Fibroblast of lung (primary cell): Measurements from ENCODE around the gene CREBRF. TPM values are rescaled to one million over a fixed set of nuclear protein-coding genes. Genes with fewer than 3 reads are reported as not detected.

ENCODE experiments used
- DNase-seq, 2 donors: peaks; one replicate each; pipeline versions ENCODE4 v3.0.0 to v3.0.0-alpha.2; 2010; ENCODE audit warnings: low read depth in 2 of 2
- H2AFZ ChIP-seq: 2 replicates; pipeline ENCODE4 v1.5.1; 2012; ENCODE audit warnings: low read length, control low read depth, inconsistent platforms
- H3K27ac ChIP-seq: 2 replicates; pipeline ENCODE4 v1.5.1; 2011; ENCODE audit warnings: low read length, control low read depth; ENCODE audit not compliant: insufficient read depth
- H3K27me3 ChIP-seq: 2 replicates; pipeline ENCODE4 v1.5.1; 2011; ENCODE audit warnings: mild to moderate bottlenecking, low read length; ENCODE audit not compliant: control insufficient read depth, insufficient read depth
- H3K36me3 ChIP-seq: 2 replicates; pipeline ENCODE4 v1.5.1; 2011; ENCODE audit warnings: low read length; ENCODE audit not compliant: control insufficient read depth, insufficient read depth
- H3K4me1 ChIP-seq: 2 replicates; pipeline ENCODE4 v1.5.1; 2011; ENCODE audit warnings: low read length; ENCODE audit not compliant: control insufficient read depth, insufficient read depth; ENCODE audit errors: extremely low read depth
- H3K4me2 ChIP-seq: 2 replicates; pipeline ENCODE4 v1.5.1; 2011; ENCODE audit warnings: low read length, control low read depth; ENCODE audit not compliant: insufficient read depth; ENCODE audit errors: extremely low read depth
- H3K4me3 ChIP-seq, 4 experiments: fragments of 200-600 bp in 1 of 4; sonication (generic) in 1 of 4; replicated peaks in 1 of 4; 2 replicates each; pipeline ENCODE4 v1.5.1; 2011 to 2016; ENCODE audit warnings: low read length in 4 of 4, low read depth in 3 of 4, mild to moderate bottlenecking in 3 of 4, control low read depth in 2 of 4, inconsistent platforms in 1 of 4, mixed read lengths in 1 of 4; ENCODE audit not compliant: insufficient read depth in 1 of 4; ENCODE audit errors: control extremely low read depth in 1 of 4
- H3K79me2 ChIP-seq: 2 replicates; pipeline ENCODE4 v1.5.1; 2012; ENCODE audit warnings: mild to moderate bottlenecking, low read length, inconsistent platforms; ENCODE audit not compliant: control insufficient read depth, insufficient read depth
- H3K9ac ChIP-seq: 2 replicates; pipeline ENCODE4 v1.5.1; 2011; ENCODE audit warnings: mild to moderate bottlenecking, low read length, control low read depth; ENCODE audit not compliant: insufficient read depth
- H3K9me3 ChIP-seq: 2 replicates; pipeline ENCODE4 v1.5.1; 2012; ENCODE audit warnings: low read depth, low read length; ENCODE audit not compliant: control insufficient read depth, insufficient read depth
- H4K20me1 ChIP-seq: 2 replicates; pipeline ENCODE4 v1.5.1; 2011; ENCODE audit warnings: low read length; ENCODE audit not compliant: control insufficient read depth, insufficient read depth; ENCODE audit errors: extremely low read depth
- EZH2 ChIP-seq: IDR thresholded peaks from 2 replicates; pipeline ENCODE4 v1.5.1; 2012; ENCODE audit warnings: low read length, control low read depth, mild to moderate bottlenecking; ENCODE audit errors: missing control alignments
- polyA plus RNA-seq, 2 donors: library from polyadenylated mRNA; depleted of rRNA in 1 of 2; stranded (reverse) in 1 of 2; unstranded in 1 of 2; fragments of >200 nt; gene quantifications; 2 replicates each; pipeline ENCODE4 v1.2.1, GENCODE V29; 2011 to 2012; ENCODE audit warnings: missing spikeins in 1 of 2
- total RNA-seq: library from RNA; depleted of rRNA; stranded (reverse); fragments of >200 nt; gene quantifications from 2 replicates; pipeline ENCODE4 v1.2.1, GENCODE V29; 2014
- TF ChIP-seq, protein P1 (sequence below), 2 donors: IDR thresholded peaks in 1 of 2; conservative IDR thresholded peaks in 1 of 2; 1 replicate in 1 of 2; 2 replicates in 1 of 2; pipeline ENCODE4 v1.5.1; 2011 to 2012; ENCODE audit warnings: low read length in 2 of 2, control low read depth in 1 of 2, inconsistent platforms in 1 of 2, low read depth in 1 of 2, mild to moderate bottlenecking in 1 of 2

CREBRF gene
- total and polyA plus RNA-seq, 2 donors (not counting 1 experiment from before 2014, with no cell fraction given), result 14.4 to 38.8 TPM

DNA sequence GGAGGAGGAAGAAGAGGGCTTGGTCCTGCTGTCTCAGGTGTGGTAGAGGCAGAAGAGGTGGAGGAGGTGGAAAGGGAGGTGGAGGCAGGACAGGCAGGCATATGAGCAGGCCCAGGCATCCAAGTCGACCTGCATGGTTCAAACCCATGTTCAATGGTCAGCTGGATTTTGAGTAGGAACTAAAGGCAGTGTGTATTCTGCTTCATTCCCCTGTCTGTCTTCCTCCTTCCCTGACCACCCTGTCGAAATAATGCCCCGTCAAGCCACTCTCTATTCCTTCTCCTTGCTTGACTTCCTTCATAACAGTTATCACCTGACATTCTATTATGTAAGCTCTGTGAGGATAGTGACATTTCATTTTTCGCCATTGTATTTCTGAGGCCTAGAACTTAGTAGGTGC, 37.8 kb upstream of the CREBRF start:
- Histone ChIP-seq H3K27me3 (no peaks in the 10 kb centered on the region), H3K27ac (no peak overlapping the region), H3K36me3 (no peaks in the 10 kb centered on the region), H3K79me2 (peaks cover 35% of the 10 kb centered on the region), H2AFZ (no peak overlapping the region), H3K4me1 (peaks cover 12% of the 10 kb centered on the region), H3K4me2 (no peak overlapping the region), H3K9ac (no peak overlapping the region), H3K9me3 (no peaks in the 10 kb centered on the region), H4K20me1 (no peaks in the 10 kb centered on the region), H3K4me3 (no peak overlapping the region)
- no peak for DNase-seq
- TF ChIP-seq, protein P1, sequence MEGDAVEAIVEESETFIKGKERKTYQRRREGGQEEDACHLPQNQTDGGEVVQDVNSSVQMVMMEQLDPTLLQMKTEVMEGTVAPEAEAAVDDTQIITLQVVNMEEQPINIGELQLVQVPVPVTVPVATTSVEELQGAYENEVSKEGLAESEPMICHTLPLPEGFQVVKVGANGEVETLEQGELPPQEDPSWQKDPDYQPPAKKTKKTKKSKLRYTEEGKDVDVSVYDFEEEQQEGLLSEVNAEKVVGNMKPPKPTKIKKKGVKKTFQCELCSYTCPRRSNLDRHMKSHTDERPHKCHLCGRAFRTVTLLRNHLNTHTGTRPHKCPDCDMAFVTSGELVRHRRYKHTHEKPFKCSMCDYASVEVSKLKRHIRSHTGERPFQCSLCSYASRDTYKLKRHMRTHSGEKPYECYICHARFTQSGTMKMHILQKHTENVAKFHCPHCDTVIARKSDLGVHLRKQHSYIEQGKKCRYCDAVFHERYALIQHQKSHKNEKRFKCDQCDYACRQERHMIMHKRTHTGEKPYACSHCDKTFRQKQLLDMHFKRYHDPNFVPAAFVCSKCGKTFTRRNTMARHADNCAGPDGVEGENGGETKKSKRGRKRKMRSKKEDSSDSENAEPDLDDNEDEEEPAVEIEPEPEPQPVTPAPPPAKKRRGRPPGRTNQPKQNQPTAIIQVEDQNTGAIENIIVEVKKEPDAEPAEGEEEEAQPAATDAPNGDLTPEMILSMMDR (conservative IDR thresholded peaks at IDR 0.05 in 1 of 2, IDR thresholded peaks at IDR 0.05 in 1 of 2; ENCODE audit: low read depth in 1 of 2, low read length in 2 of 2), result no peak
- no peak for TF ChIP-seq EZH2

DNA sequence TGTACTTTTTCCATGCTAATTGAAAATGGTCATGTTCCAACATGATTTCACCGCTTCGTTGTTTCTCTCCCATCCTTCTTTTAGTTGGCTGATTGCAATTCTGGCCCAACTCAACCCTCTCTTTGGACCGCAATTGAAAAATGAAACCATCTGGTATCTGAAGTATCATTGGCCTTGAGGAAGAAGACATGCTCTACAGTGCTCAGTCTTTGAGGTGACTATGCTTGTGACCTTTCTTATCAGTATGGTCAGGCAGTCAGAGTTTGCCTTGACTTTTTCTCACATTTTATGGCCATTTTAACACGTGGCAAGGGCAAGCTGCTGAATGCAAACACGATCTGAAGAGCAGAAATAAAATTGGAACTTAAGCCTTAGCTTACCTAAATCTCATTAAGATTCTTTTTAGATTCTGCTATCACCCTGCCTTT, 36.0 kb upstream of the CREBRF start:
- H3K4me1 ChIP-seq, result peaks cover 12% of the 10 kb centered on the region
- no peak overlapping the region for H2AFZ ChIP-seq
- DNase-seq, result peak in 1 of 2 donors; percentile 18
- no peak overlapping the region for H3K9ac ChIP-seq
- H4K20me1 ChIP-seq, result no peaks in the 10 kb centered on the region
- no peak overlapping the region for H3K4me3 ChIP-seq
- H3K36me3 ChIP-seq, result no peaks in the 10 kb centered on the region
- H3K27me3 ChIP-seq, result no peaks in the 10 kb centered on the region
- TF ChIP-seq, protein P1 (conservative IDR thresholded peaks at IDR 0.05 in 1 of 2, IDR thresholded peaks at IDR 0.05 in 1 of 2; ENCODE audit: low read depth in 1 of 2, low read length in 2 of 2), result no peak
- TF ChIP-seq EZH2, result no peak
- H3K79me2 ChIP-seq, result peaks cover 28% of the 10 kb centered on the region
- peak overlapping the region; percentile 73 for H3K4me2 ChIP-seq
- H3K9me3 ChIP-seq, result no peaks in the 10 kb centered on the region
- H3K27ac ChIP-seq, result peak overlapping the region; percentile 7

GRCh38 chr5:173020643-173021042, 35.5 kb upstream of the CREBRF start:
- H3K27ac ChIP-seq, result peak overlapping the region; percentile 7
- no peaks in the 10 kb centered on the region for H3K9me3 ChIP-seq
- H3K27me3 ChIP-seq, result no peaks in the 10 kb centered on the region
- H3K4me1 ChIP-seq, result peaks cover 12% of the 10 kb centered on the region
- no peak overlapping the region for H3K4me3 ChIP-seq
- H3K4me2 ChIP-seq, result peak overlapping the region; percentile 56
- peak in 1 of 2 donors; percentile 54 for DNase-seq
- no peaks in the 10 kb centered on the region for H3K36me3 ChIP-seq
- H4K20me1 ChIP-seq, result no peaks in the 10 kb centered on the region
- TF ChIP-seq, protein P1 (conservative IDR thresholded peaks at IDR 0.05 in 1 of 2, IDR thresholded peaks at IDR 0.05 in 1 of 2; ENCODE audit: low read depth in 1 of 2, low read length in 2 of 2), result no peak
- TF ChIP-seq EZH2, result no peak
- peaks cover 27% of the 10 kb centered on the region for H3K79me2 ChIP-seq
- H3K9ac ChIP-seq, result no peak overlapping the region
- H2AFZ ChIP-seq, result no peak overlapping the region
